Right lobe of liver (tissue), 6 donors: ENCODE results near the gene CD8A. TPM values are rescaled to one million over a fixed set of nuclear protein-coding genes. Genes with fewer than 3 reads are reported as not detected.

Experiments
- ATAC-seq, 4 donors: fragments of 200-7000 bp; cut with Tn5 transposase; one replicate each; pipeline ENCODE4 v1.9.1; 2020; ENCODE audit warnings: mild to moderate bottlenecking in 4 of 4, moderate library complexity in 4 of 4
- DNase-seq, 3 donors: peaks; one replicate each; pipeline ENCODE4 v3.0.0-alpha.2; 2020
- H3K27ac ChIP-seq, 3 donors: fragments of 200-600 bp; one replicate each; pipeline ENCODE4 v1.8.0; 2022
- H3K27me3 ChIP-seq, 2 donors: fragments of 200-600 bp; one replicate each; pipeline ENCODE4 v1.8.0; 2022
- H3K36me3 ChIP-seq, 4 donors: fragments of 200-600 bp; sonication (generic) in 1 of 4; one replicate each; pipeline versions ENCODE4 v1.5.1 to v1.8.0; 2017 to 2022; ENCODE audit warnings: control low read depth in 1 of 4
- H3K4me1 ChIP-seq, 4 donors: fragments of 200-600 bp; sonication (generic) in 1 of 4; one replicate each; pipeline versions ENCODE4 v1.5.1 to v1.8.0; 2017 to 2022; ENCODE audit warnings: control low read depth in 1 of 4
- H3K4me3 ChIP-seq, 3 donors: fragments of 200-600 bp; one replicate each; pipeline ENCODE4 v1.8.0; 2022
- H3K9me3 ChIP-seq, 4 donors: fragments of 200-600 bp; sonication (generic) in 1 of 4; one replicate each; pipeline versions ENCODE4 v1.5.1 to v1.8.0; 2017 to 2022; ENCODE audit warnings: control low read depth in 1 of 4
- CTCF ChIP-seq, 4 donors: fragments of 200-600 bp in 3 of 4; fragments of 450-650 bp in 1 of 4; IDR thresholded peaks; one replicate each; pipeline versions ENCODE4 v1.5.1 to v1.8.0; 2016 to 2022; ENCODE audit warnings: antibody characterized with exemption in 4 of 4, mild to moderate bottlenecking in 2 of 4
- POLR2A ChIP-seq: fragments of 450-650 bp; IDR thresholded peaks from one replicate; pipeline ENCODE4 v1.6.1; 2017; ENCODE audit warnings: antibody characterized with exemption, mild to moderate bottlenecking
- WGBS: methylation state at CpG from one replicate; pipeline ENCODE4 v1.1.6; 2018; ENCODE audit warnings: low coverage, low lambda C conversion rate; ENCODE audit not compliant: insufficient coverage; ENCODE audit errors: missing lambda C conversion rate; 5-methylcytosine and 5-hydroxymethylcytosine counted together
- intact Hi-C, 2 donors: fragments of 100-400 bp; cut with DNase I; formaldehyde crosslinking; loops; one replicate each; pipeline versions ENCODE4 v1.11.2 to v1.14.1; 2022
- total RNA-seq, 6 experiments: library from RNA; depleted of rRNA in 2 of 6; stranded (reverse); fragments of >200 nt in 2 of 6; fragmentation: NEBNext Ultra II Directional in 3 of 6; extraction: Animal tissue kit (Norgen Biotek cat#: 25700) in 3 of 6; gene quantifications; one replicate each; pipeline versions ENCODE4 v1.1.0 to v1.2.4, GENCODE V29; 2016 to 2023
- donor health status: DM: no; HTN: yes; CAD: no.
- donor health status: DM: no; HTN: no; CAD: no.
- donor health status: DM: no; HTN: no; CAD: no.
- donor health status: DM: no; HTN: yes; CAD: no.
- donor health status: DM: no; HTN: yes; CAD: no.

The CD8A gene
- total RNA-seq, 6 experiments from 2014 or later: 0.26 to 1.1 (median 0.61) TPM

- no peak overlapping the region for H3K27ac ChIP-seq
- WGBS: 70% methylated on average over 4 of the region's 4 CpGs
- no peaks in the 10 kb centered on the region for H3K27me3 ChIP-seq
- H3K4me3 ChIP-seq: no peak overlapping the region
- no peak for DNase-seq
- intact Hi-C loops: no loop called here
- peaks cover 0 to 40% (median 4%) of the 10 kb centered on the region in 4 donors for H3K36me3 ChIP-seq
- TF ChIP-seq CTCF (IDR thresholded peaks at IDR 0.05) (peak; percentile 63 to 68 (median 66)), POLR2A (no peak)
- ATAC-seq: peak; percentile 79 to 86 (median 83)
- H3K9me3 ChIP-seq: no peaks in the 10 kb centered on the region
- H3K4me1 ChIP-seq: no peaks in the 10 kb centered on the region
Observed at GRCh38 chr2:86764661-86765309, 25.9 kb downstream of the CD8A start.

- no peaks in the 10 kb centered on the region for H3K27me3 ChIP-seq
- TF ChIP-seq POLR2A (no peak), CTCF (IDR thresholded peaks at IDR 0.05) (no peak)
- ATAC-seq: no peak
- 89% methylated on average over 4 of the region's 4 CpGs for WGBS
- H3K4me3 ChIP-seq: no peak overlapping the region
- H3K4me1 ChIP-seq: no peaks in the 10 kb centered on the region
- H3K9me3 ChIP-seq: no peaks in the 10 kb centered on the region
- peaks cover 0 to 11% (median 5%) of the 10 kb centered on the region in 4 donors for H3K36me3 ChIP-seq
- intact Hi-C loops: no loop called here
- H3K27ac ChIP-seq: no peak overlapping the region
- DNase-seq: no peak
Observed at GRCh38 chr2:86760371-86760770, 30.3 kb downstream of the CD8A start.

- 98% methylated on average over 3 of the region's 3 CpGs for WGBS
- no peak for DNase-seq
- Histone ChIP-seq H3K4me3 (no peak overlapping the region), H3K4me1 (no peaks in the 10 kb centered on the region), H3K36me3 (peaks cover 3 to 28% (median 5%) of the 10 kb centered on the region in 4 donors), H3K27me3 (no peaks in the 10 kb centered on the region), H3K27ac (no peak overlapping the region), H3K9me3 (no peaks in the 10 kb centered on the region)
- TF ChIP-seq POLR2A (no peak), CTCF (IDR thresholded peaks at IDR 0.05) (no peak)
- intact Hi-C loops: no loop called here
- ATAC-seq: no peak
Observed at GRCh38 chr2:86758405-86758804, 32.3 kb downstream of the CD8A start.

- H3K4me1 ChIP-seq: no peaks in the 10 kb centered on the region
- TF ChIP-seq POLR2A: no peak
- TF ChIP-seq CTCF (IDR thresholded peaks at IDR 0.05): no peak
- intact Hi-C loops: no loop called here
- DNase-seq (no peak), ATAC-seq (no peak)
- no peak overlapping the region for H3K4me3 ChIP-seq
- H3K36me3 ChIP-seq: peaks cover 3 to 38% (median 5%) of the 10 kb centered on the region in 4 donors
- no peaks in the 10 kb centered on the region for H3K27me3 ChIP-seq
- H3K9me3 ChIP-seq: no peaks in the 10 kb centered on the region
- no peak overlapping the region for H3K27ac ChIP-seq
Observed at GRCh38 chr2:86753606-86754005, 37.1 kb downstream of the CD8A start.

GRCh38 chr2:86752934-86753333 lies 37.8 kb downstream of the CD8A start:
- peaks cover 3 to 38% (median 5%) of the 10 kb centered on the region in 4 donors for H3K36me3 ChIP-seq
- intact Hi-C loops: no loop called here
- 45% methylated on average over 3 of the region's 3 CpGs for WGBS

More at GRCh38 chr2:86752934-86753333, 37.8 kb downstream of the CD8A start:
- H3K27ac ChIP-seq: no peak overlapping the region
- TF ChIP-seq POLR2A: no peak
- no peak for TF ChIP-seq CTCF (IDR thresholded peaks at IDR 0.05)
- peak in 1 of 4 donors; percentile 35 for ATAC-seq
- H3K4me1 ChIP-seq: no peaks in the 10 kb centered on the region
- no peak for DNase-seq
- no peaks in the 10 kb centered on the region for H3K27me3 ChIP-seq
- H3K9me3 ChIP-seq: no peaks in the 10 kb centered on the region
- no peak overlapping the region for H3K4me3 ChIP-seq
